Transverse colon (tissue), 4 donors: ENCODE measurements around the gene PIK3CD.

Experiments used
- EP300 ChIP-seq: sonication (generic); formaldehyde crosslinking; IDR thresholded peaks from one replicate; pipeline ENCODE4 v1.6.1; 2017; ENCODE audit warnings: antibody characterized with exemption, low read depth
- POLR2A ChIP-seq: fragments of 450-650 bp; IDR thresholded peaks from one replicate; pipeline ENCODE4 v1.6.1; 2016; ENCODE audit warnings: antibody characterized with exemption, mild to moderate bottlenecking, moderate library complexity
- POLR2AphosphoS5 ChIP-seq, 3 donors: sonication (generic); formaldehyde crosslinking; IDR thresholded peaks; one replicate each; pipeline ENCODE4 v1.6.1; 2016; ENCODE audit warnings: antibody characterized with exemption in 3 of 3
- TF ChIP-seq, protein P1 (sequence below), 5 experiments: fragments of 200-600 bp in 3 of 5; fragments of 450-650 bp in 2 of 5; sonication (generic) in 3 of 5; IDR thresholded peaks; 1 replicate in 2 of 5; 2 replicates in 3 of 5; pipeline ENCODE4 v1.5.1; 2016 to 2017; ENCODE audit warnings: antibody characterized with exemption in 5 of 5, inconsistent platforms in 3 of 5, mild to moderate bottlenecking in 2 of 5, moderate library complexity in 1 of 5

DNA sequence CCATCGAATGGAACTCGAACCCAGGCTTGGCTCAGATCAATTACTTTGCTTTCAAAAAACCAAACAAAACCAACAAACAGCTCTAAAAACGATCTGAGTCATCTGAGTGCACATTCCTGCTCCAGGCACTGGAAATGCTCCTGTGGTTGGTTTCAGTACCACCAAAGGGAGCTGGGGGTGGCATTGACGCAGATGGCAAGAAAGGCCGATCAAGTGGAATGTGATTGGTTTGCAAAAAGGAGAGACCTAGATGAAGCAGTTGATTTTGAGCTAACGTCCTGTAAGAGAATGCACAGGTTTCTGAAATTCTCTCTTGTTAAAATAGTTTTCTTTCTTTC, 39.5 kb downstream of the PIK3CD start:
- TF ChIP-seq, protein P1, sequence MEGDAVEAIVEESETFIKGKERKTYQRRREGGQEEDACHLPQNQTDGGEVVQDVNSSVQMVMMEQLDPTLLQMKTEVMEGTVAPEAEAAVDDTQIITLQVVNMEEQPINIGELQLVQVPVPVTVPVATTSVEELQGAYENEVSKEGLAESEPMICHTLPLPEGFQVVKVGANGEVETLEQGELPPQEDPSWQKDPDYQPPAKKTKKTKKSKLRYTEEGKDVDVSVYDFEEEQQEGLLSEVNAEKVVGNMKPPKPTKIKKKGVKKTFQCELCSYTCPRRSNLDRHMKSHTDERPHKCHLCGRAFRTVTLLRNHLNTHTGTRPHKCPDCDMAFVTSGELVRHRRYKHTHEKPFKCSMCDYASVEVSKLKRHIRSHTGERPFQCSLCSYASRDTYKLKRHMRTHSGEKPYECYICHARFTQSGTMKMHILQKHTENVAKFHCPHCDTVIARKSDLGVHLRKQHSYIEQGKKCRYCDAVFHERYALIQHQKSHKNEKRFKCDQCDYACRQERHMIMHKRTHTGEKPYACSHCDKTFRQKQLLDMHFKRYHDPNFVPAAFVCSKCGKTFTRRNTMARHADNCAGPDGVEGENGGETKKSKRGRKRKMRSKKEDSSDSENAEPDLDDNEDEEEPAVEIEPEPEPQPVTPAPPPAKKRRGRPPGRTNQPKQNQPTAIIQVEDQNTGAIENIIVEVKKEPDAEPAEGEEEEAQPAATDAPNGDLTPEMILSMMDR (IDR thresholded peaks at IDR 0.05) = no peak
- TF ChIP-seq EP300 (no peak), POLR2AphosphoS5 (IDR thresholded peaks at IDR 0.05) (no peak), POLR2A (no peak)
